ENCODE results near the gene VIPR2. TPM values are rescaled to one million over a fixed set of nuclear protein-coding genes. Genes with fewer than 3 reads are reported as not detected.
"Not testable (repeated sequence)": the region's sequence is repeated elsewhere in the genome, so short reads cannot be mapped to it uniquely, and the experiment has no call there.

Gene VIPR2
- total RNA-seq, 1 donor from 2014 or later: not detected

- TF ChIP-seq CTCF (conservative IDR thresholded peaks at IDR 0.05; ENCODE audit: low read depth, low read length): no peak
- no peak for DNase-seq (ENCODE audit: low read depth)
- no peak overlapping the region for H3K4me3 ChIP-seq (ENCODE audit: low read depth, low read length)
Observed at GRCh38 chr7:158993591-158993990, 151.1 kb downstream of the VIPR2 start.

GRCh38 chr7:158992759-158993158, 151.9 kb downstream of the VIPR2 start:
- no peak overlapping the region for H3K4me3 ChIP-seq (ENCODE audit: low read depth, low read length)
- TF ChIP-seq CTCF (conservative IDR thresholded peaks at IDR 0.05; ENCODE audit: low read depth, low read length): no peak
- no peak for DNase-seq (ENCODE audit: low read depth)

GRCh38 chr7:158991824-158992621, 152.6 kb downstream of the VIPR2 start:
- no peak for TF ChIP-seq CTCF (conservative IDR thresholded peaks at IDR 0.05; ENCODE audit: low read depth, low read length)
- no peak for DNase-seq (ENCODE audit: low read depth)
- H3K4me3 ChIP-seq (ENCODE audit: low read depth, low read length): no peak overlapping the region

- no peak overlapping the region for H3K4me3 ChIP-seq (ENCODE audit: low read depth, low read length)
- DNase-seq (ENCODE audit: low read depth): no peak
- no peak for TF ChIP-seq CTCF (conservative IDR thresholded peaks at IDR 0.05; ENCODE audit: low read depth, low read length)
Observed at GRCh38 chr7:158988996-158989395, 155.7 kb downstream of the VIPR2 start.

- no peak for TF ChIP-seq CTCF (conservative IDR thresholded peaks at IDR 0.05; ENCODE audit: low read depth, low read length)
- no peak for DNase-seq (ENCODE audit: low read depth)
- H3K4me3 ChIP-seq (ENCODE audit: low read depth, low read length): no peak overlapping the region
Observed at GRCh38 chr7:158988302-158988862, 156.3 kb downstream of the VIPR2 start.

GRCh38 chr7:158987691-158988090, 157.0 kb downstream of the VIPR2 start:
- no peak overlapping the region for H3K4me3 ChIP-seq (ENCODE audit: low read depth, low read length)
- TF ChIP-seq CTCF (conservative IDR thresholded peaks at IDR 0.05; ENCODE audit: low read depth, low read length): no peak
- DNase-seq (ENCODE audit: low read depth): no peak

GRCh38 chr7:158985583-158985982, 159.1 kb downstream of the VIPR2 start:
- TF ChIP-seq CTCF (conservative IDR thresholded peaks at IDR 0.05; ENCODE audit: low read depth, low read length): no peak
- DNase-seq (ENCODE audit: low read depth): no peak
- no peak overlapping the region for H3K4me3 ChIP-seq (ENCODE audit: low read depth, low read length)

- not testable (repeated sequence) for DNase-seq (ENCODE audit: low read depth); H3K4me3 ChIP-seq (ENCODE audit: low read depth, low read length)
Observed at GRCh38 chr7:158984007-158984406, 160.7 kb downstream of the VIPR2 start.

- H3K4me3 ChIP-seq (ENCODE audit: low read depth, low read length); DNase-seq (ENCODE audit: low read depth): not testable (repeated sequence)
Observed at GRCh38 chr7:158982080-158982479, 162.6 kb downstream of the VIPR2 start.

Data from epithelial cell of proximal tubule (primary cell).